ENCODE results near the gene GABRG3. TPM values are rescaled to one million over a fixed set of nuclear protein-coding genes. Genes with fewer than 3 reads are reported as not detected.
"Not testable (repeated sequence)": the region's sequence is repeated elsewhere in the genome, so short reads cannot be mapped to it uniquely, and the experiment has no call there.

GABRG3 gene
- total RNA-seq, 1 donor from 2014 or later = not detected

DNA sequence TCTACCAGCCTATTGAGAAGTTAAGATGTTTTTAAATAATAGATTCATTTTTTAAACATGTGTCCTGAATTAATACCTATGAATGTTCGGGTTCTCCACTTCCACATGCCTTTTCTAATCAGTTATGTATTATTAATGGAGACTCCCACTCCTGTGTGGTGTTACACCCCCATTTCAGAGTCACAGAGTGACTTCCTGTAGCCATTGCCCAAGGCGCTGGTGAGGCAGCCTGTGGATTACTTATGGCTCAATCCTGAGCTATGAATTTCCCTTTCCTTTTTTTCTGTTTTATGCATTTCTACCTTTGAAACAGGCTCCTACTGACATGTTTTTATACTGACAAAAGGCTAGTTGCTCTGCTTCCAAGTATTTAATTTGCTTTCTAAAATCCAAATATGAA lies 162.3 kb downstream of the GABRG3 start:
- DNase-seq (no peak), ATAC-seq (no peak)
- intact Hi-C loops (cut with micrococcal nuclease) = no loop called here

GRCh38 chr15:27134481-27134880 lies 163.5 kb downstream of the GABRG3 start:
- intact Hi-C loops (cut with micrococcal nuclease) = no loop called here
- no peak for ATAC-seq
- DNase-seq = no peak

DNA sequence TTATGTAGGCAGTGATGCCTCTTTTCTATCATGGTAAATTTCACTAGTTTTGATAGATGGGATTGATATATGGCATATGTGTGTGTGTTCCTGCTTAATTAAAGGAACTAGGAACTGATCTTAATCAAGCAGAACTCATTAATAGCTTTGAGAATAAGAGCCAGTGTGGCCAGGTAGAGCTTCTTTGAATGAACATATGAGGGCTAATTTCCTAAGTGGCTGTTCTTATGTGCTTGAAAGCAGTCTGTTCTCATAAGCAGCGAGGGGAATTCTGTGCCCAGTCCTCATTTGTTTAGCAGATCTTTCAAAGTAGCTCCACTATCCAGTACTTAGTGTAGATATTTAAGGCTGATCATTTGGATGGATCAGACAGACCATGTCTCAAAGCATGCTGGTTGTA lies 164.2 kb downstream of the GABRG3 start:
- intact Hi-C loops (cut with micrococcal nuclease) = no loop called here
- DNase-seq = no peak
- ATAC-seq = no peak

GRCh38 chr15:27137127-27137526 lies 166.1 kb downstream of the GABRG3 start:
- ATAC-seq (no peak), DNase-seq (no peak)
- intact Hi-C loops (cut with micrococcal nuclease) = no loop called here

DNA sequence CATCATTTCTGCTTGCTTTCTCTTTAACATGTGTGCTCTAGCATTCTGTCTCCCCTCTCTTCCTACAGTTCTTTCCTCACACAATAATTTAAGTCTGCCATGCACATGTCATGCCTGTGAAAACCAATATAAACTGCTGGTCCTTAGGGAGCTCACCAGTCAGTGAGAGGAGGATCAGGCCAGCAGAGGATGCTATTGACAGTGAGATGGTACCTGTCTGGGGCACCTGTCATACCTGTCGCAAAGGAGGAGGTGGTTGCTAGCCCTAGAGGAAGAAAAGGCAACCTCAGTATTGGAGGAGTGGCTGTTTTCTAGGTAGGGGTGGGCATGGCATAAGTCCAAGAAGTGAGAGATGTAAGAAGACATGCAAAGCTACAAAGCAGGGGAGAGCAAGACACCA lies 194.6 kb downstream of the GABRG3 start:
- ATAC-seq (no peak), DNase-seq (no peak)
- intact Hi-C loops (cut with micrococcal nuclease) = no loop called here

DNA sequence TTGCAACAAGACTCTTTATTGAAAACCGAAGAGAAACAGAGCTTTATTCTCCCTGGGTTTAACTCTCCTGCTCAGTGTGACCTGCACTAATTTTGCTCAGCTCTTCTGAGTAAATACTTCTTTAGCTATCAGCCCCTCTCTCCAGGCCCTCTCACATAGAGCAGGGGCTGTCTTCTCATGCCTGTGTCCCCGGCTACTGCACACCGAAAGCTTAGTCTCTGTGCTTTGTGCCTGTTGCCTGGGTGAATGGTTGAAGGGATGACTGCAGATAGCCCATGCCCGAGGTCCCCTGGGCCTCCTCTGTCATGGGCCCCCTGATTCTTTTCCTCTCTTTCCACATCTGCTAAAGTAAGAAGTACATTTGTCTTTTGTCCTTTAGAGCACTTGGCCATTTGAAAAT lies 195.9 kb downstream of the GABRG3 start:
- no peak for ATAC-seq
- intact Hi-C loops (cut with micrococcal nuclease) = no loop called here
- DNase-seq = no peak

DNA sequence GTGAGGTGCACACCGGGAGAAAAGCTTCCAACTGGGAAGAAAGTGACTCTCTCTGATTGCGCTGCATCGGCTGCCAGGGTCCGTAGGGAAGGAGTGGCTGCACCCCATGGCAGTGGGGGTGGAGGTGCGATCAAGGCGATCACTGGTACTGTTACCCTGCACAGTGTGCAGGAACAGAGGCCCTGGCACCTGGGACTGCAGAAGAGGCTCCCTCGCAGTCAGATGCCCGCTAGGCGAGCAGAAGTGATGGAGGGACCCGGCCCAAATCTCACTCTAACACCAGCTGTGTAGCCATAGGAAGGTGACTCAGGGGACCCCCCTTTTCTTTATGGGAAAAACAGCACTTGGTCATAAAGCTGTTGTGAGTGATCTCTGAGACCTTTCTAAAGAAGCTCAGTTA lies 196.8 kb downstream of the GABRG3 start:
- DNase-seq (no peak), ATAC-seq (no peak)
- intact Hi-C loops (cut with micrococcal nuclease) = no loop called here

DNA sequence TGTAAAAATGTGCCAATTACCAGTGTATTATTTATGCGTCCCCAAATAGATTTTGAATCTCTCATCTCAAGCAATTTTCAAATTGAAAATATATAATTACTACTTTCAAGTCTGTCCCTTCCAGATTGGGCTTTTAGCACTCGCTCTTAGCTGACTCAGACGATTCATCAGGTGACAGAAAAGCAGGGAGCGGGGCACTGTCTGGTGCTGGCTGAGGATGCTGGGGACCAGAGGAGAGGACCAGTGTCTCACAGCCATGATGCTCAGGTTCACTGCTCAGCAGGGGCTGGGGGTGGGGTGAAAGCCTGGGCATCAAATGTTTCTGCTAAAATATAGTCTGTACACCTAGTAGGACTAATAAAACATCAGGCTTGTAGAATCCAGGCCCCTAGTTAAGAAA lies 199.9 kb downstream of the GABRG3 start:
- ATAC-seq (no peak), DNase-seq (no peak)
- intact Hi-C loops (cut with micrococcal nuclease) = no loop called here

GRCh38 chr15:27172821-27173220 lies 201.8 kb downstream of the GABRG3 start:
- intact Hi-C loops (cut with micrococcal nuclease) = no loop called here
- ATAC-seq (no peak), DNase-seq (no peak)

GRCh38 chr15:27175472-27176153 lies 204.6 kb downstream of the GABRG3 start:
- ATAC-seq (no peak), DNase-seq (no peak)
- intact Hi-C loops (cut with micrococcal nuclease) = no loop called here

- intact Hi-C loops (cut with micrococcal nuclease) = no loop called here
- ATAC-seq (no peak), DNase-seq (no peak)
Observed at GRCh38 chr15:27176785-27177406, 205.9 kb downstream of the GABRG3 start.

DNA sequence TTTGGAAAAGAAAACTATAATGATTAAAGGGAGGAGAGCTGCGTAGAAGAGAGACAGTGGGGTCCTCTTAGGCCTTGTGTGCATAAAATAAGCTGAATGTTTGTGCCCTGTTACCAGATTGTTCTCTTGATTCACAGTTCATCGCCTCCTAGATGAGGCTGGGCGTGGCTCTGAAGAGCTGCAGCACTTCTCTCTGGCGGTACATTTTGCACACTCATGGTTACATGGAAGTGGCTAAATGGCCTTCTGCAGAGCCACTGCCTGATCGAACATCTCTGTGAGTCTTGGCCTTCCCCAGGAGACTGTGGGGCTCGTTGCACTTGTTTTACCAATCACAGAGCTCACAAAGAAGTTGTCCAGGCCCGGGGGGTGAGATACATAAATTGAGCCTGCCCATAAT lies 208.8 kb downstream of the GABRG3 start:
- intact Hi-C loops (cut with micrococcal nuclease) = no loop called here
- DNase-seq (no peak), ATAC-seq (no peak)

- ATAC-seq (no peak), DNase-seq (no peak)
- intact Hi-C loops (cut with micrococcal nuclease) = no loop called here
Observed at GRCh38 chr15:27182561-27183110, 211.7 kb downstream of the GABRG3 start.

GRCh38 chr15:27183201-27183600 lies 212.2 kb downstream of the GABRG3 start:
- no peak for DNase-seq

GRCh38 chr15:27191515-27191914 lies 220.5 kb downstream of the GABRG3 start:
- ATAC-seq; intact Hi-C loops (cut with micrococcal nuclease); DNase-seq: not testable (repeated sequence)

More at GRCh38 chr15:27183201-27183600, 212.2 kb downstream of the GABRG3 start:
- intact Hi-C loops (cut with micrococcal nuclease) = no loop called here
- no peak for ATAC-seq

- ATAC-seq (no peak), DNase-seq (no peak)
- intact Hi-C loops (cut with micrococcal nuclease) = no loop called here
Observed at GRCh38 chr15:27196691-27197090, 225.7 kb downstream of the GABRG3 start.

DNA sequence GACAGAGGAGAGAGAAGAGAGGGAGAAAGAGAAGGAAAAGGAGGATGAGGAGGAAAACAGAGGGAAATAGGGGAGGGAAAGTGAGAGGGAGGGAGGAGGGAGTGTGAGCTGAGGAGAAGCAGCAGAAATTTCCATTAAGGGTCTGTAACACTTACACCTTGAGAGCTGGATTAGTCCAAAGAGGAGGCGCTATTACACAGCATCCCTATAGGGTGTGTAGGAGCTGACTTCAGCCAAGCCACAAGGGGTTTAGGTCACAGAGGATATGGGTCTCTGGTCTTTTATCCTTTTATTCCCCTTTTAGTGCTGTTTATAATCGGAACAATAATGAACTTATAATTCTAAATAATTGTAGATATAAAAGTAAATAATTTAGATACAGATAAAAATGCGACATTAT lies 230.4 kb downstream of the GABRG3 start:
- DNase-seq (no peak), ATAC-seq (no peak)
- intact Hi-C loops (cut with micrococcal nuclease) = no loop called here

GRCh38 chr15:27210176-27210575 lies 239.2 kb downstream of the GABRG3 start:
- intact Hi-C loops (cut with micrococcal nuclease) = no loop called here
- no peak for ATAC-seq
- no peak for DNase-seq

DNA sequence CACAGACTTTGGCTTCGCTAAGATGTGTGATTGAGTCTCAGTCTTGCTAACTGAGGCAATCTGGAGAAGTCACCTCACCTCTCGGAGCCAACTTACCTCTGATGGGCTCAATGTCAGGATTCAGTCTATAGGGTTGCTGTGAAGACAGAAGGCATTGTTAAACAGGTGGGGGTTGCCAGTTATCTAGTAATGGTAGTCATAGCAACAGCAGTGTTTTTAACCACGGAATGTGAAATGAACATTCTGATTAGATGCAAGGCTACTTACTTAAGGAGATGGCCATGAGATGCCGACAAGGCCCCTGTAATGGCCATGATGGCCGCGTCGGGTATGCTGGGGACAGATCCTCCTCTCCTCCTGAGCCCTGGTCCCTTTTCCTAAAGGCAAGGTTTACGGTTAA lies 243.1 kb downstream of the GABRG3 start:
- intact Hi-C loops (cut with micrococcal nuclease) = no loop called here
- DNase-seq (no peak), ATAC-seq (no peak)

DNA sequence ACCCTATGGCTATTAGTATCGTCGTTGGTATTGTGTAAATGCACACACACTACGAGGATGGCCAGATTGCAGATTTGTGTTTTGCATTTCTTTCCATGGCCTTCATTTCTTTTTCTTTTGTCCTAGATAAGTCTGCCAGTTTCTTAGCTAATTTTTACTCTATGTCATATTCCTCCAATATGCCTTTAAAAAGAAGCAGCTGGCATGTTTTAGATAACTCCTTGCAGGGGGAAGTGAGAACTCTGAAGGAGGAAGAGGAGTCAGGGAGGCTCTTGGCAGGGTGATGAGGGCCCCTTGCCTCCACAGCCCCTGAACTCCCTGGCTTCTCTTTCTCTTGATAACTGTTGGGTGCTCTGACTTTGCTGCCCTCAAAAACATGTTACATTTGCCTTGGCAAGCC lies 244.0 kb downstream of the GABRG3 start:
- ATAC-seq = no peak
- no peak for DNase-seq
- intact Hi-C loops (cut with micrococcal nuclease) = no loop called here

DNA sequence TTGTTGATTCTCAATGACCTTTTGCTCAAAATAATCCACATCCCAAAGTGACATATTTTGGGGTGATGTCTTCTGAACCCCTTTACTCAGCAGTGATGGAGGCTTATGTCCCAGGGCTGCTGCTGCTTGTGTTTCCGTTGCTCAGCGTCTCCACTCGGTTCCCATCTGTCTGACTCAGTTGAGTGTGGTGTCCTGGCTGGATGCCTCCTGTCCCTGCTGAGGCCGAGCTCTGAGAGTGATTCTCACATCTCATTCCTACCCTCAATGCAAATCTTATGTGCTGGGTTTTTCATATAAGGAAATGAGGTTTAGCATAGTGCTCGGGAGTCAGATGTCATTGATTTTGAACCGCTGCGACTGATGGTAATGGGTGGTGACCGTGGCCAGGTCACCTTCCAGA lies 247.4 kb downstream of the GABRG3 start:
- DNase-seq (no peak), ATAC-seq (no peak)
- intact Hi-C loops (cut with micrococcal nuclease) = no loop called here

All from left ventricle myocardium superior (tissue), 1 donor.